Omental fat pad (tissue), 4 donors: ENCODE measurements around the gene DHX38. TPM values are rescaled to one million over a fixed set of nuclear protein-coding genes. Genes with fewer than 3 reads are reported as not detected.
"Not testable (repeated sequence)": the region's sequence is repeated elsewhere in the genome, so short reads cannot be mapped to it uniquely, and the experiment has no call there.

ENCODE experiments used
- ATAC-seq: fragments of 150-250 bp; one replicate; pipeline ENCODE4 v1.9.1; 2016; ENCODE audit warnings: mild to moderate bottlenecking, moderate library complexity; ENCODE audit not compliant: low FRiP score
- DNase-seq: peaks from one replicate; pipeline ENCODE4 v3.0.0-alpha.2; 2019; ENCODE audit warnings: low spot score
- CTCF ChIP-seq, 3 donors: fragments of 450-650 bp; IDR thresholded peaks; one replicate each; pipeline ENCODE4 v1.5.1; 2016 to 2017; ENCODE audit warnings: antibody characterized with exemption in 3 of 3, mild to moderate bottlenecking in 3 of 3, moderate library complexity in 2 of 3
- total RNA-seq, 4 donors: library from RNA; depleted of rRNA; stranded (reverse); fragments of >200 nt; gene quantifications; one replicate each; pipeline ENCODE4 v1.1.0, GENCODE V29; 2016

DHX38 gene
- total RNA-seq, 4 donors from 2014 or later, result 39.8 to 79.5 (median 56.5) TPM

- TF ChIP-seq CTCF (IDR thresholded peaks at IDR 0.05), result no peak
- ATAC-seq, result peak; percentile 73
Measured at GRCh38 chr16:72072514-72073342, 20.9 kb upstream of the DHX38 start.

GRCh38 chr16:72073560-72074230 lies 20.0 kb upstream of the DHX38 start:
- DNase-seq (no peak), ATAC-seq (no peak)
- TF ChIP-seq CTCF (IDR thresholded peaks at IDR 0.05), result no peak

More at GRCh38 chr16:72072514-72073342, 20.9 kb upstream of the DHX38 start:
- no peak for DNase-seq

GRCh38 chr16:72075067-72075466 lies 18.6 kb upstream of the DHX38 start:
- not testable (repeated sequence) for ATAC-seq, DNase-seq

GRCh38 chr16:72076991-72077706 lies 16.5 kb upstream of the DHX38 start:
- ATAC-seq, DNase-seq: not testable (repeated sequence)

- DNase-seq, result no peak
- TF ChIP-seq CTCF (IDR thresholded peaks at IDR 0.05), result no peak
- no peak for ATAC-seq
Measured at GRCh38 chr16:72083778-72084404, 9.8 kb upstream of the DHX38 start.

GRCh38 chr16:72084445-72084844 lies 9.2 kb upstream of the DHX38 start:
- ATAC-seq, result no peak
- no peak for DNase-seq
- TF ChIP-seq CTCF (IDR thresholded peaks at IDR 0.05), result no peak

- DNase-seq, result no peak
- no peak for ATAC-seq
Measured at GRCh38 chr16:72085002-72085401, 8.6 kb upstream of the DHX38 start.

More at GRCh38 chr16:72085002-72085401, 8.6 kb upstream of the DHX38 start:
- TF ChIP-seq CTCF (IDR thresholded peaks at IDR 0.05), result no peak
